K562 (cell line): ENCODE results near the gene GLT6D1.

ENCODE experiments used
- CTCF ChIP-seq, 3 experiments: IDR thresholded peaks in 2 of 3; conservative IDR thresholded peaks in 1 of 3; 2 replicates each; pipeline ENCODE4 v1.5.1; 2011 to 2012; ENCODE audit warnings: low read length in 3 of 3, mild to moderate bottlenecking in 3 of 3, control low read depth in 2 of 3, improper control_type of control experiment in 1 of 3, inconsistent platforms in 1 of 3, low read depth in 1 of 3, mixed read lengths in 1 of 3, moderate library complexity in 1 of 3; ENCODE audit not compliant: insufficient read depth in 2 of 3
- POU5F1 ChIP-seq: fragments of 150-350 bp; IDR thresholded peaks from 2 replicates; pipeline ENCODE4 v1.6.1; 2014; ENCODE audit warnings: borderline replicate concordance, low read length, low read depth, mild to moderate bottlenecking; ENCODE audit not compliant: partially characterized antibody
- PRPF4 ChIP-seq: fragments of 200-400 bp; formaldehyde crosslinking; IDR thresholded peaks from one replicate; pipeline ENCODE4 v1.6.1; 2017; ENCODE audit warnings: low read length, low read depth, mild to moderate bottlenecking; ENCODE audit not compliant: insufficient read depth, poor library complexity, severe bottlenecking
- ZNF133 ChIP-seq: fragments of 250-450 bp; sonication (Bioruptor Pico); IDR thresholded peaks from 2 replicates; pipeline ENCODE4 v1.4.0; 2020; ENCODE audit warnings: mild to moderate bottlenecking
- ZNF449 ChIP-seq: fragments of 250-450 bp; sonication (Bioruptor Pico); IDR thresholded peaks from 2 replicates; pipeline ENCODE4 v1.8.0; 2022; ENCODE audit warnings: moderate library complexity, mild to moderate bottlenecking, inconsistent platforms
- ZNF740 ChIP-seq, 3 experiments: fragments of 200-800 bp in 1 of 3; sonication (Bioruptor generic) in 1 of 3; sonication (generic) in 1 of 3; formaldehyde crosslinking in 1 of 3; IDR thresholded peaks; 2 replicates each; pipeline versions ENCODE4 v1.6.1 to v1.8.0; 2016 to 2022; ENCODE audit warnings: mild to moderate bottlenecking in 2 of 3, missing compliant biosample characterization in 2 of 3, missing genetic modification characterization in 2 of 3, missing genetic modification reagents in 1 of 3
- ZSCAN29 ChIP-seq: fragments of 450-650 bp; IDR thresholded peaks from 2 replicates; pipeline ENCODE4 v1.6.1; 2017

- TF ChIP-seq ZSCAN29 = no peak
- TF ChIP-seq ZNF133 (CRISPR knock-in tag) = no peak
- no peak for TF ChIP-seq CTCF (IDR thresholded peaks at IDR 0.05 in 2 of 3, conservative IDR thresholded peaks at IDR 0.05 in 1 of 3; ENCODE audit: insufficient read depth in 2 of 3, low read depth in 1 of 3, low read length in 3 of 3)
- TF ChIP-seq ZNF740 (CRISPR knock-in tag; IDR thresholded peaks at IDR 0.05) = no peak
- no peak for TF ChIP-seq ZNF740 (tag; IDR thresholded peaks at IDR 0.05)
- no peak for TF ChIP-seq POU5F1
- TF ChIP-seq PRPF4 = no peak
- TF ChIP-seq ZNF449 (CRISPR knock-in tag) = no peak
Observed at GRCh38 chr9:135639196-135639595, at the start of gene GLT6D1.
